ENCODE measurements around the gene ATP5MC3.

- no peak for TF ChIP-seq POLR2A (IDR thresholded peaks at IDR 0.05)
- no peak for TF ChIP-seq CTCF (IDR thresholded peaks at IDR 0.05 in 4 of 5, conservative IDR thresholded peaks at IDR 0.05 in 1 of 5)
Observed at GRCh38 chr2:175187378-175187777, 5.9 kb upstream of the ATP5MC3 start.
